Thoracic aorta (tissue), 2 donors: Measurements from ENCODE around the gene TAF11L14. TPM values are rescaled to one million over a fixed set of nuclear protein-coding genes. Genes with fewer than 3 reads are reported as not detected.
"Not testable (repeated sequence)": the region's sequence is repeated elsewhere in the genome, so short reads cannot be mapped to it uniquely, and the experiment has no call there.

Experiments
- ATAC-seq: fragments of 150-250 bp; one replicate; pipeline ENCODE4 v1.8.0; 2017; ENCODE audit warnings: low read depth; ENCODE audit not compliant: insufficient number of reproducible peaks, low FRiP score
- DNase-seq: peaks from one replicate; pipeline ENCODE4 v3.0.0-alpha.2; 2020; ENCODE audit warnings: low spot score
- H3K27ac ChIP-seq, 2 donors: fragments of 200-600 bp; sonication (generic); 1 replicate in 1 of 2; 2 replicates in 1 of 2; pipeline ENCODE4 v1.5.1; 2016; ENCODE audit warnings: mild to moderate bottlenecking in 2 of 2, moderate library complexity in 2 of 2
- H3K27me3 ChIP-seq: fragments of 200-600 bp; sonication (generic); replicated peaks from 2 replicates; pipeline ENCODE4 v1.6.0; 2016; ENCODE audit warnings: mild to moderate bottlenecking; ENCODE audit not compliant: insufficient read depth
- H3K36me3 ChIP-seq: fragments of 200-600 bp; sonication (generic); one replicate; pipeline ENCODE4 v1.5.1; 2016
- H3K4me1 ChIP-seq, 2 donors: fragments of 200-600 bp; sonication (generic); 1 replicate in 1 of 2; 2 replicates in 1 of 2; pipeline versions ENCODE4 v1.5.1 to v1.6.0; 2016; ENCODE audit warnings: low read depth in 2 of 2, mild to moderate bottlenecking in 1 of 2; ENCODE audit not compliant: control insufficient read depth in 1 of 2
- H3K4me3 ChIP-seq: fragments of 200-600 bp; sonication (generic); 2 replicates; pipeline ENCODE4 v1.5.1; 2016; ENCODE audit warnings: mild to moderate bottlenecking
- H3K9me3 ChIP-seq: fragments of 200-600 bp; sonication (generic); 2 replicates; pipeline ENCODE4 v1.5.1; 2016
- total RNA-seq, 2 donors: library from RNA; depleted of rRNA; stranded (reverse); fragments of >200 nt; gene quantifications; one replicate each; pipeline versions ENCODE4 v1.1.0 to v1.2.3, GENCODE V29; 2016
- TF ChIP-seq, protein P1 (sequence below): fragments of 200-600 bp; sonication (generic); IDR thresholded peaks from one replicate; pipeline ENCODE4 v1.5.1; 2019; ENCODE audit warnings: antibody characterized with exemption

The TAF11L14 gene
- total RNA-seq, 2 donors from 2014 or later, result not detected

DNA sequence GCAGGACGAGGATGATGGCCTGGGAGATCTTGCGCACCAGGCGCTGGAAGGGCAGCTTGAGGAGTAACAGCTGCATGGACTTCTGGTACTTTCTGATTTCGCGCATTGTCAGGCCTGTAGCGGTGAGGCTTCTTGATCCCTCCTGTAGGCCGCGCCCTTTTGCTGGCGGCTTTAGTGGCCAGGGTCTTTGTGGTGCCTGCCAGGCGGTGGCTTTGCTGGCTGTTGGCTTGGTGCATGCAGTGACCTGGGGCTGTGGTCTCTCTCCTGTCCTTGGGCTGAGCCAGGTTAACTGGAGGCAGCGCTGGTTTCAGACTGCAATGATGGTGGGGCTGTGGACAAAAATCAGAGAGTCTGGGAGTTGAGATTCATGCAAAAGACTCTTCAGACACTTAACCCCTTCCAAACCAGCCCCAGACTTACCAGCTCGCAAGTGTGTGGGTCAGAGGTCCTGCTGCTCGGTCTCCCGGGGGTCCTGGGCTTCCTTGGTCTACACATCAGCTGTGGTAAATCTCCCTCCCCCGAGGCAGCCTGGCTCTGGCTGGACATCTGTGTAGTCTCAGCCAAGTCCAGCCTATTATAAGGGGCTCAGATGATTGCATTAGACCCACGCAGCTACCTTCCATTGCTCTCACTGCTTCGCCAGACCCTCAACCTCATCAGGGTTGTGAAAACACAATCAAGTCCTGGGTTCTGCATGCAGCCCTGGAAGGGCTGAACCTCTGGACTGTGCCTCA, 19.2 kb upstream of the TAF11L14 start:
- ATAC-seq, result no peak
- H3K9me3 ChIP-seq, result no peaks in the 10 kb centered on the region
- H3K27me3 ChIP-seq, result no peaks in the 10 kb centered on the region
- DNase-seq, result no peak
- H3K4me3 ChIP-seq, result no peak overlapping the region
- H3K36me3 ChIP-seq, result no peaks in the 10 kb centered on the region
- H3K4me1 ChIP-seq, result no peaks in the 10 kb centered on the region
- H3K27ac ChIP-seq, result no peak overlapping the region
- TF ChIP-seq, protein P1, sequence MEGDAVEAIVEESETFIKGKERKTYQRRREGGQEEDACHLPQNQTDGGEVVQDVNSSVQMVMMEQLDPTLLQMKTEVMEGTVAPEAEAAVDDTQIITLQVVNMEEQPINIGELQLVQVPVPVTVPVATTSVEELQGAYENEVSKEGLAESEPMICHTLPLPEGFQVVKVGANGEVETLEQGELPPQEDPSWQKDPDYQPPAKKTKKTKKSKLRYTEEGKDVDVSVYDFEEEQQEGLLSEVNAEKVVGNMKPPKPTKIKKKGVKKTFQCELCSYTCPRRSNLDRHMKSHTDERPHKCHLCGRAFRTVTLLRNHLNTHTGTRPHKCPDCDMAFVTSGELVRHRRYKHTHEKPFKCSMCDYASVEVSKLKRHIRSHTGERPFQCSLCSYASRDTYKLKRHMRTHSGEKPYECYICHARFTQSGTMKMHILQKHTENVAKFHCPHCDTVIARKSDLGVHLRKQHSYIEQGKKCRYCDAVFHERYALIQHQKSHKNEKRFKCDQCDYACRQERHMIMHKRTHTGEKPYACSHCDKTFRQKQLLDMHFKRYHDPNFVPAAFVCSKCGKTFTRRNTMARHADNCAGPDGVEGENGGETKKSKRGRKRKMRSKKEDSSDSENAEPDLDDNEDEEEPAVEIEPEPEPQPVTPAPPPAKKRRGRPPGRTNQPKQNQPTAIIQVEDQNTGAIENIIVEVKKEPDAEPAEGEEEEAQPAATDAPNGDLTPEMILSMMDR, result no peak

DNA sequence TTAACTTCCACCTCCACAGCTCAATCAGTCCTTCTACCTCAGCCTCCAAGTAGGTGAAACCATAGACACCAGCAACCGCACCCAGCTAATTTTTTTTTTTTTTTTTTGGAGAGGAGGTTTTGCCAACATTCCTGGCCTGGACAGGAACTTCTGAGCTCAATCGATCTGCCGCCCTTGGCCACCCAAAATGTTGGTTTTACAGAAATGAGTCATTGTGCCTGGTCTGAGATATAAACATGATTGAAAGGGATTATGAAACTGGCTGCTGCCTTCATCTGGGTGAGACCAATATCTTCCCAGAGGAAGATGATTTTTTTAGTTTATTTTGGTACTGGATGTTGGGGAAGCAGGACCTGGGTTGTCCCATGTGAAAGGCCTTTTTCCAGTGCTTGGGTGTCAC, 14.9 kb upstream of the TAF11L14 start:
- H3K27me3 ChIP-seq, result no peaks in the 10 kb centered on the region
- H3K9me3 ChIP-seq, result no peaks in the 10 kb centered on the region
- TF ChIP-seq, protein P1, result no peak
- H3K4me1 ChIP-seq, result no peaks in the 10 kb centered on the region
- no peaks in the 10 kb centered on the region for H3K36me3 ChIP-seq
- H3K27ac ChIP-seq, result no peak overlapping the region
- no peak for DNase-seq
- ATAC-seq, result no peak
- H3K4me3 ChIP-seq, result no peak overlapping the region

DNA sequence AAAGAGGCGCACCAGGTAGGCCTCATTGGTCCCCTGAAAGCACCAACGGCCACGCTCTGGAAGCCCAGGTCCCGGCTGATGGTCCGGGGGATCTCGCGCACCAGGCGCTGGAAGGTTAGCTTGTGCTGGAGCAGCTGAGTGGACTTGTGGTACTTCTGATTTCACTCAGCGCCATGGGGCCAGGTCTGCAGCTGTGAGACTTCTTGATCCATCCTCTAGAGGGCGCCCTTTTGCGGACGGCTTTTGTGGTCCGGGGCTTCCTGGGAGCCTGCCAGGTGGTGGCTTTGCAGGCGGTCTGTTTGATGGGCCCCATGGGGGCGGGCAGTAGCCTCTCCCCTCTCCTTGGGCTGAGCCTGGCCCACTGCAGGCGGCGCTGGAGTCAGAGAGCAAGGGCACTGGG, 13.6 kb upstream of the TAF11L14 start:
- H3K27ac ChIP-seq, result no peak overlapping the region
- no peaks in the 10 kb centered on the region for H3K27me3 ChIP-seq
- no peaks in the 10 kb centered on the region for H3K36me3 ChIP-seq
- ATAC-seq (no peak), DNase-seq (no peak)
- no peaks in the 10 kb centered on the region for H3K4me1 ChIP-seq
- no peak overlapping the region for H3K4me3 ChIP-seq
- TF ChIP-seq, protein P1, result no peak
- H3K9me3 ChIP-seq, result no peaks in the 10 kb centered on the region

DNA sequence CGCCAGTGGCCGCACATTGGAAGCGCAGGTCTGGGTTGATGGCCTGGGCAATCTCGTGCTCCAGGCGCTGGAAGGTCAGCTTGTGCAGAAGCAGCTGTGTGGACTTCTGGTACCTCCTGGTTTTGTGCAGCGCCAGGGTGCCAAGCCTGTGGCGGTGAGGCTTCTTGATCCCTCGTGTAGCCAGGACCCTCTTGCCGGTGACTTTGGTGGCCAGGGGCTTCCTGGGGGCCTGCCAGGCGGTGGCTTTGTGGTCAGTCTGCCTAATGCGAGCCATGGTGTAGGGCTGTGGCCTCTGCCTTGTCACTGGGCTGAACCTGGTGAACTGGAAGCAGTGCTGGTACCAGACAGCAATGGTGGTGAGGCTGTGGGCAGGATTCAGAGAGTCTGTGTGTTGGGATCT, 8.6 kb upstream of the TAF11L14 start:
- no peaks in the 10 kb centered on the region for H3K27me3 ChIP-seq
- DNase-seq (no peak), ATAC-seq (no peak)
- H3K36me3 ChIP-seq, result no peaks in the 10 kb centered on the region
- H3K4me1 ChIP-seq, result no peaks in the 10 kb centered on the region
- TF ChIP-seq, protein P1, result no peak
- H3K4me3 ChIP-seq, result no peak overlapping the region
- no peak overlapping the region for H3K27ac ChIP-seq
- H3K9me3 ChIP-seq, result no peaks in the 10 kb centered on the region

DNA sequence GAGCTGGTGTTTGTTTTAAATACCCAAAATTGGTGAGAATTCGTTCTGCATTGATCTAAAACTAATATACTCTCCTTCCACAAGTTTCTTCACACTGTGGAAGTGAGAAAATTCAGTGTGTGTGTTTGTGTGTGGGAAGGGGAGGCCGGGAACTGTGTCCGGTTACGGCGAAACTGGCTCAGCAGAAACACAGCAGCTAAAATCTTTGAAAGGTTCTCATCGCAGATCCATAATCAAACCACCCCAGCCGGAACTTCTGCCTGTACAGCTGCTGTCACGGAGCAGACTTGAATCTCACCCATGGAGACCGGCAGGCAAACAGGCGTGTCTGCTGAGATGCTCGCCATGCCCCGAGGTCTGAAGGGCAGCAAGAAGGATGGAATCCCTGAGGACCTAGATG, 2.5 kb upstream of the TAF11L14 start, which contains the start of gene TAF11L13:
Gene TAF11L13 (plus strand): TSS at position 301 of the 400 bp plus-strand sequence.
- not testable (repeated sequence) for H3K36me3 ChIP-seq, H3K27ac ChIP-seq, H3K9me3 ChIP-seq, H3K4me1 ChIP-seq, H3K4me3 ChIP-seq, ATAC-seq, H3K27me3 ChIP-seq, DNase-seq

DNA sequence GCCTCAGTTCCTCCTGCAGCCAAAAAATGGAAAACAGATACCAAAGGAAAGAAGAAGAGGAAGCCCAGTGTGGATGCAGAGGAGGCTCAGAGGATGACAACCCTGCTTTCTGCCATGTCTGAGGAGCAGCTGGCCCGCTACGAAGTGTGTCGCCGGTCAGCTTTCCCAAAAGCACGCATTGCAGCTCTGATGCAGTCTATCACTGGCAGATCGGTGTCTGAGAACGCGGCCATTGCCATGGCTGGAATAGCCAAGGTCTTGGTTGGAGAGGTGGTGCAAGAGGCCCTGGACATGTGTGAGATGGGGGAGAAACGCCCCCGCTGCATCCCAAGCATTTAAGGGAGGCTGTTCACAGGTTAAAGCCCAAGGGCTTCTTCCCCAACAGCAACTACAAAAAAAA, 15.0 kb downstream of the TAF11L14 start:
- not testable (repeated sequence) for H3K27me3 ChIP-seq, H3K36me3 ChIP-seq, H3K9me3 ChIP-seq, ATAC-seq, H3K27ac ChIP-seq, H3K4me3 ChIP-seq, DNase-seq, H3K4me1 ChIP-seq

DNA sequence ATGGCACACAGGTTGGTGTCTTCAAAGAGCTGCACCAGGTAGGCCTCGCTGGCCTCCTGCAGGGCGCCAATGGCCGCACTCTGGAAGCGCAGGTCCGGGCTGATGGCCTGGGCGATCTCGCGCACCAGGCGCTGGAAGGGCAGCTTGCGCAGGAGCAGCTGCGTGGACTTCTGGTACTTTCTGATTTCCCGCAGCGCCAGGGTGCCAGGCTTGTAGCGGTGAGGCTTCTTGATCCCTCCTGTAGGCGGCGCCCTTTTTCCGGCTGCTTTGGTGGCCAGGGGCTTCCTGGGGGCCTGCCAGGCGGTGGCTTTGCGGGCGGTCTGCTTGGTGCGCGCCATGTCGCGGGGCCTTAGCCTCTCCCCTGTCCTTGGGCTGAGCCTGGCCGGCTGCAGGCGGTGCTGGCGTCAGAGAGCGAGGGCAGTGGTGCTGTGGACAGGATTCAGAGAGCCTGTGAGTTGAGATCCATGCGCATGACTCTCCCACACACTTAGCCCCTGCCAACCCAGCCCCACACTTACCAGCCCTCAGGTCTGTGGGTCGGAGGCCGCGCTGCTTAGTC, 21.0 kb downstream of the TAF11L14 start:
- not testable (repeated sequence) for H3K36me3 ChIP-seq, H3K4me1 ChIP-seq, DNase-seq, H3K27me3 ChIP-seq, ATAC-seq, H3K4me3 ChIP-seq, H3K27ac ChIP-seq, H3K9me3 ChIP-seq
